Kidney (tissue), 14 donors: ENCODE data around the gene CRX. TPM values are rescaled to one million over a fixed set of nuclear protein-coding genes. Genes with fewer than 3 reads are reported as not detected.
"Not testable (repeated sequence)": the region's sequence is repeated elsewhere in the genome, so short reads cannot be mapped to it uniquely, and the experiment has no call there.

ENCODE experiments used
- DNase-seq, 5 donors: peaks; one replicate each; pipeline ENCODE4 v3.0.0-alpha.2; 2013 to 2020
- FAIRE-seq: peaks from 2 replicates; lab custom pipeline; 2012; peaks lifted over from hg19 to GRCh38; lab: Jason Lieb, UNC
- H3K27ac ChIP-seq, 2 donors: one replicate each; pipeline ENCODE4 v1.7.0; 2013; ENCODE audit warnings: low read depth in 2 of 2, low read length in 2 of 2, inconsistent platforms in 1 of 2
- H3K27me3 ChIP-seq: one replicate; pipeline ENCODE4 v1.7.1; 2013; ENCODE audit warnings: low read length, inconsistent platforms; ENCODE audit not compliant: control insufficient read depth, insufficient read depth
- H3K36me3 ChIP-seq, 3 donors: one replicate each; pipeline versions ENCODE4 v1.7.0 to v1.7.1; 2013; ENCODE audit warnings: low read length in 3 of 3, control low read depth in 1 of 3, inconsistent platforms in 1 of 3; ENCODE audit not compliant: insufficient read depth in 3 of 3, control insufficient read depth in 2 of 3
- H3K4me1 ChIP-seq, 3 donors: one replicate each; pipeline versions ENCODE4 v1.7.0 to v1.7.1; 2013; ENCODE audit warnings: low read length in 3 of 3, inconsistent platforms in 1 of 3, low read depth in 1 of 3; ENCODE audit not compliant: control insufficient read depth in 2 of 3, insufficient read depth in 2 of 3
- H3K4me3 ChIP-seq, 3 donors: one replicate each; pipeline versions ENCODE4 v1.7.0 to v1.8.1; 2013; ENCODE audit warnings: low read length in 3 of 3, control low read depth in 1 of 3, inconsistent platforms in 1 of 3
- H3K9ac ChIP-seq, 3 donors: one replicate each; pipeline versions ENCODE4 v1.7.0 to v1.7.1; 2013; ENCODE audit warnings: low read length in 3 of 3, control low read depth in 1 of 3, inconsistent platforms in 1 of 3
- H3K9me3 ChIP-seq, 3 donors: one replicate each; pipeline versions ENCODE4 v1.7.0 to v1.7.1; 2013; ENCODE audit warnings: low read length in 3 of 3, control low read depth in 1 of 3, inconsistent platforms in 1 of 3; ENCODE audit not compliant: control insufficient read depth in 2 of 3, insufficient read depth in 1 of 3
- CTCF ChIP-seq: IDR thresholded peaks from 3 replicates; pipeline ENCODE4 v1.5.1; 2012; ENCODE audit warnings: mild to moderate bottlenecking, moderate library complexity, borderline replicate concordance; ENCODE audit not compliant: insufficient read depth; ENCODE audit errors: extremely low read depth
- intact Hi-C: fragments of 100-400 bp; cut with DNase I; formaldehyde crosslinking; loops from one replicate; pipeline ENCODE4 v1.11.1; 2022
- polyA plus RNA-seq: library from polyadenylated mRNA; stranded (reverse); fragments of 350-450 nt; fragmentation: Illumina TruSeq; extraction: RNeasy Lipid Tissue Mini Kit (QIAGEN cat#74804); gene quantifications from one replicate; pipeline ENCODE4 v1.2.3, GENCODE V29; 2014; ENCODE audit warnings: low read depth, low replicate concordance; ENCODE audit not compliant: insufficient read depth
- total RNA-seq: library from RNA; stranded (reverse); fragmentation: NEBNext Ultra II Directional; extraction: Animal tissue kit (Norgen Biotek cat#: 25700); gene quantifications from one replicate; pipeline ENCODE4 v1.2.1, GENCODE V29; 2021
- donor health status: control.
- donor health status: control.
- donor health status: control.
- donor health status: control.
- donor health status: control.
- donor health status: DM: yes; HTN: yes; CAD: no.
- donor health status: Normal renal cell carcinoma (clear cell type).

The CRX gene
- total and polyA plus RNA-seq, 2 donors from 2014 or later, result not detected

DNA sequence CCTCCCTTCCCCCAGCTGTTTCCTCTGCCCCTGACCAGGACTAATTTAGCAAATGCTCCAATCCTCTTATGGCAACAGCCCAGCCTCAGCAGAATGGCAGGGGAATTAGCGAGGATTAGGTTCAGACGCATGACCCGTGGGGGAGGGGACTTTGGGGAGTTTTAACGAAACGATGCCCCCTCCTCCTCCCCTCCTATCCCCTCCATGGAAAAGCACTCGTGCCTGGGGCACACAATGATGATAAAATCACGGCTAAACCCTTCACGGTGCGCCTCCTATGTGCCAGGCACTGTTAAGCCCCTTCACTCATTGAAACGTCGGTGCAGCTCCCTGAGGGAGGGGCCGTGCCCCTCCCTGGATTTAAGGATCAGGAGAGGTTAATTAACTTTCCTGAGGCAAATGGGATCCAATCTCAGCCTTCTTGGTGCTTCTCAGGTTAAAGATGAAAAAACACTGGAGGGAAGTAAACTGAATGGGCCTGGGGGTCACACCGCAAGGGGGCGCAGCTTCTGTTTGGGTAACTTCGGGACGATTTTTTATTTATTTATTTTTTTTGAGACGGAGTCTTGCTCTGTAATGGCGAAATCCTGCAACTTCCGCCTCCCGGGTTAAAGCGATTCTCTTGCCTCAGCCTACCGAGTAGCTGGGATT is 27.2 kb downstream of the CRX start:
- Histone ChIP-seq H3K4me1 (no peaks in the 10 kb centered on the region), H3K36me3 (no peaks in the 10 kb centered on the region), H3K9me3 (no peaks in the 10 kb centered on the region), H3K27ac (no peak overlapping the region), H3K4me3 (no peak overlapping the region), H3K9ac (no peak overlapping the region), H3K27me3 (peaks cover 8% of the 10 kb centered on the region)
- intact Hi-C loops, result no loop called here
- peak in 3 of 5 donors; percentile 6 to 12 (median 12) for DNase-seq
- FAIRE-seq, result no peak
- peak; percentile 19 for TF ChIP-seq CTCF

- no peaks in the 10 kb centered on the region for H3K4me1 ChIP-seq
- H3K4me3 ChIP-seq, result no peak overlapping the region
- DNase-seq, result no peak
- H3K9me3 ChIP-seq, result no peaks in the 10 kb centered on the region
- no peak for FAIRE-seq
- intact Hi-C loops, result no loop called here
- H3K36me3 ChIP-seq, result no peaks in the 10 kb centered on the region
- peaks cover 8% of the 10 kb centered on the region for H3K27me3 ChIP-seq
- no peak overlapping the region for H3K27ac ChIP-seq
- no peak for TF ChIP-seq CTCF
- H3K9ac ChIP-seq, result no peak overlapping the region
Measured at GRCh38 chr19:47853003-47853402, 31.3 kb downstream of the CRX start.

- no peak for TF ChIP-seq CTCF
- no peak overlapping the region for H3K27ac ChIP-seq
- H3K27me3 ChIP-seq, result peaks cover 3% of the 10 kb centered on the region
- no peaks in the 10 kb centered on the region for H3K9me3 ChIP-seq
- H3K4me1 ChIP-seq, result no peaks in the 10 kb centered on the region
- no peaks in the 10 kb centered on the region for H3K36me3 ChIP-seq
- no peak overlapping the region for H3K9ac ChIP-seq
- no peak for DNase-seq
- no peak for FAIRE-seq
- H3K4me3 ChIP-seq, result no peak overlapping the region
- intact Hi-C loops, result no loop called here
Measured at GRCh38 chr19:47854459-47854858, 32.7 kb downstream of the CRX start.

DNA sequence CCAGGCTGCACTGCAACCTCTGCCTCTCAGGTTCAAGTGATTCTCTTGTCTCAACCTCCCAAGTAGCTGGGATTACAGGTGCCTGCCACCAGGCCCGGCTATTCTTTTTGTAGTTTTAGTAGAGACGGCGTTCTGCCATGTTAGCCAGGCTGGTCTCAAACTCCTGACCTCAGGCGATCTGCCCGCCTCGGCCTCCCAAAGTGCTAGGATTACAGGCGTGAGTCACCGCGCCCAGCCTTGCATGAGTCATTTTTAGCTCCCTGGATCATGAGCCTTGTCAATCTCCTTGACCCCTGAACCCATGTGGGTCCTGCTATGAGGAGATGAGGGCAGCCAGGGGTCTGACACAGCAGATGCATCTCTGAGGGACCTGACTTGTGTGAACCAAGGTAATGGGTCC is 36.5 kb downstream of the CRX start:
- intact Hi-C loops, H3K9me3 ChIP-seq, H3K4me3 ChIP-seq, DNase-seq, H3K27ac ChIP-seq, H3K4me1 ChIP-seq, H3K36me3 ChIP-seq, H3K27me3 ChIP-seq, H3K9ac ChIP-seq, FAIRE-seq: not testable (repeated sequence)

DNA sequence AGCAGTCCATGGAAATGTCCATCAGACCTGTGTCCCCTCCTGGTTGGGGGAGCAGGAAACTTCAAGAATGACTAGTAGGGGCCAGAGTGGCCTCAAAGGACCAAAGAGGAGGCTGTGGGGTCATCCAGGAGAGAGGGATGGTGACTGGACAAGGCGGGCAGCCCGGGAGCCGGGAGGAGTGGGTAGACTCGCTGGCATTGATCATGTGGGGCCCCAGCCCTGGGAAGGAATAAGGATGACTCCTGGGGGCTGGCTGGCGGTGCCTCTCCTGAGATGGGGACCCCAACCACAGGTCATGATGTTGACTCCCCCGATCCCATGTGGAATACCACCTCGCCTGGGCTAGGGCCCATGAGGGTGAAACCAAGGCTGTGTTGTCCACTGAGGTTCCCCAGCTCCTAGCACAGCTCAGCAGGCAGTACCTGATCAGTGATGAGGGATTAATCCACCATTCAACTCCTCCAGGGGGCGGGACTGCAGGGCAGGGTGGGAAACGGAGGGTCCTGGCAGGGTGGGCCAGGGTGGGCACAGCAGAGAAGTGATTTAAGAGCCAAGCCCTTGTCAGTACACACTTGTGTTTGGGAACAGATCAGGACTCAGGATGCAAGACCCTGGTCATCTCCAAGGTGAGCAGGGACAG is 37.0 kb downstream of the CRX start, which contains the start of gene TPRX2:
TPRX2 (plus strand) TSS at position 590 of the 640 bp plus-strand sequence; CDS start at position 602, 12 bp downstream.
- H3K4me3 ChIP-seq, H3K27me3 ChIP-seq, H3K36me3 ChIP-seq, FAIRE-seq, H3K27ac ChIP-seq, H3K9me3 ChIP-seq, H3K9ac ChIP-seq, intact Hi-C loops, H3K4me1 ChIP-seq: not testable (repeated sequence)
- peak in 1 of 5 donors; percentile 26 for DNase-seq

- DNase-seq, result peak in 1 of 5 donors; percentile 27
- H3K4me1 ChIP-seq, H3K9me3 ChIP-seq, H3K27me3 ChIP-seq, H3K9ac ChIP-seq, FAIRE-seq, H3K27ac ChIP-seq, H3K36me3 ChIP-seq, H3K4me3 ChIP-seq, intact Hi-C loops: not testable (repeated sequence)
Measured at GRCh38 chr19:47859838-47860237, 38.1 kb downstream of the CRX start.
